ENCODE results near the gene DSTYK. TPM values are rescaled to one million over a fixed set of nuclear protein-coding genes. Genes with fewer than 3 reads are reported as not detected.
"Not testable (repeated sequence)": the region's sequence is repeated elsewhere in the genome, so short reads cannot be mapped to it uniquely, and the experiment has no call there.

The DSTYK gene
- polyA plus RNA-seq, 1 of the 3 experiments (the other 2 are of a cell fraction): 4.4 TPM

DNA sequence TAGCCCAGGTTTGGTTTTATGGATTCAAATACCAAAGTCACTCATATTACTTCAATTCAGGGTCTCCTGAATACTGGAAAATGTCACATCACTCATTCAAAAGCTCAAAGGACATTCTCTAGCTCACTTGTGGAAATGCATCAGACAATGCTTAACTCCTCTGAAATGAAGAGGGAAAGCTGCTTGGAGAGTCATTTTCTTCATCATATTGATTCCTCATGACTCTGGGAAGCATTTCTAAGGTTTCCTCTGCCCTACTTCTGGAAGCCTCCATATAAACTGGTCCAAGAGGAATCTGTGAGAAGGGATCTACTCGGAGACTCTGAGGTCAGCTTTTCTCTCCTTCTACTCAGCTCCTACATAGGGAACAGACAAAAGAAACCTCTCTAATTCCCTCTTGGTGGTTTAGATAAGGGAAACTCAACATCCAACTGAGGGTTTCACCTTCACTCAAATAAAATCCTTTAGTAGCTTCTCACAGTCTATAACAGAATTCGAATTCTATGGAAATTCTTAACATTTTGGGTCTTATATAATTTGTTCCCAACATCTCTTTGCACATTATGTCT, 53.4 kb downstream of the DSTYK start:
- Histone ChIP-seq H4K20me1 (ENCODE audit: insufficient read depth) (no peaks in the 10 kb centered on the region), H3K27me3 (ENCODE audit: insufficient read depth) (no peaks in the 10 kb centered on the region), H3K79me2 (ENCODE audit: insufficient read depth) (no peaks in the 10 kb centered on the region), H3K9ac (no peak overlapping the region), H3K36me3 (replicated peaks in 1 of 2; ENCODE audit: control insufficient read depth in 1 of 2, insufficient read depth in 2 of 2, low read length in 1 of 2) (peaks cover 50 to 72% of the 10 kb centered on the region in 2 experiments), H3K4me2 (no peak overlapping the region), H2AFZ (ENCODE audit: low read depth) (no peak overlapping the region), H3F3A (replicated peaks; ENCODE audit: insufficient read depth) (no peaks in the 10 kb centered on the region), H3K9me3 (0 out of 2 replicates have a peak, but pooled peaks cover 3% of the 10 kb centered on the region), H3K4me3 (ENCODE audit: low read depth in 2 of 2, low read length in 1 of 2) (no peak overlapping the region), H3K27ac (ENCODE audit: low read depth in 2 of 2, low read length in 1 of 2) (no peak overlapping the region), H3K9me2 (no peaks in the 10 kb centered on the region), H3K4me1 (ENCODE audit: control insufficient read depth in 1 of 2, insufficient read depth in 2 of 2, low read depth in 1 of 2, low read length in 1 of 2) (no peaks in the 10 kb centered on the region)
- DNase-seq: no peak
- CTCF ChIA-PET: interaction anchor here (0.9 to 2.2 kb wide), 7 partner anchors 14 to 434 kb away, joined by 3 to 11 read pairs (median 3); no protein-coding TSS in a partner anchor
- no peak for TF ChIP-seq GATA2 (CRISPR knock-in tag; IDR thresholded peaks at IDR 0.05)
- TF ChIP-seq POLR2AphosphoS5 (IDR thresholded peaks at IDR 0.05; ENCODE audit: low read depth, low read length): no peak
- no peak for TF ChIP-seq RXRA (IDR thresholded peaks at IDR 0.05; ENCODE audit: borderline replicate concordance, low read depth)
- no peak for TF ChIP-seq FOXJ3 (CRISPR knock-in tag; IDR thresholded peaks at IDR 0.05)
- TF ChIP-seq RCOR1 (IDR thresholded peaks at IDR 0.05; ENCODE audit: low read length): no peak
- no peak for TF ChIP-seq RFX5 (IDR thresholded peaks at IDR 0.05; ENCODE audit: low read length)
- TF ChIP-seq, protein P1, sequence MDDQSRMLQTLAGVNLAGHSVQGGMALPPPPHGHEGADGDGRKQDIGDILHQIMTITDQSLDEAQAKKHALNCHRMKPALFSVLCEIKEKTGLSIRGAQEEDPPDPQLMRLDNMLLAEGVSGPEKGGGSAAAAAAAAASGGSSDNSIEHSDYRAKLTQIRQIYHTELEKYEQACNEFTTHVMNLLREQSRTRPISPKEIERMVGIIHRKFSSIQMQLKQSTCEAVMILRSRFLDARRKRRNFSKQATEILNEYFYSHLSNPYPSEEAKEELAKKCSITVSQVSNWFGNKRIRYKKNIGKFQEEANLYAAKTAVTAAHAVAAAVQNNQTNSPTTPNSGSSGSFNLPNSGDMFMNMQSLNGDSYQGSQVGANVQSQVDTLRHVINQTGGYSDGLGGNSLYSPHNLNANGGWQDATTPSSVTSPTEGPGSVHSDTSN (IDR thresholded peaks at IDR 0.05): no peak
- TF ChIP-seq MEF2A (IDR thresholded peaks at IDR 0.05; ENCODE audit: borderline replicate concordance, low read depth): no peak
- TF ChIP-seq, protein P2, sequence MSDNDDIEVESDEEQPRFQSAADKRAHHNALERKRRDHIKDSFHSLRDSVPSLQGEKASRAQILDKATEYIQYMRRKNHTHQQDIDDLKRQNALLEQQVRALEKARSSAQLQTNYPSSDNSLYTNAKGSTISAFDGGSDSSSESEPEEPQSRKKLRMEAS (IDR thresholded peaks at IDR 0.05; ENCODE audit: low read depth): no peak
- TF ChIP-seq NRF1 (IDR thresholded peaks at IDR 0.05; ENCODE audit: low read depth, low read length): no peak
- TF ChIP-seq, protein P3, sequence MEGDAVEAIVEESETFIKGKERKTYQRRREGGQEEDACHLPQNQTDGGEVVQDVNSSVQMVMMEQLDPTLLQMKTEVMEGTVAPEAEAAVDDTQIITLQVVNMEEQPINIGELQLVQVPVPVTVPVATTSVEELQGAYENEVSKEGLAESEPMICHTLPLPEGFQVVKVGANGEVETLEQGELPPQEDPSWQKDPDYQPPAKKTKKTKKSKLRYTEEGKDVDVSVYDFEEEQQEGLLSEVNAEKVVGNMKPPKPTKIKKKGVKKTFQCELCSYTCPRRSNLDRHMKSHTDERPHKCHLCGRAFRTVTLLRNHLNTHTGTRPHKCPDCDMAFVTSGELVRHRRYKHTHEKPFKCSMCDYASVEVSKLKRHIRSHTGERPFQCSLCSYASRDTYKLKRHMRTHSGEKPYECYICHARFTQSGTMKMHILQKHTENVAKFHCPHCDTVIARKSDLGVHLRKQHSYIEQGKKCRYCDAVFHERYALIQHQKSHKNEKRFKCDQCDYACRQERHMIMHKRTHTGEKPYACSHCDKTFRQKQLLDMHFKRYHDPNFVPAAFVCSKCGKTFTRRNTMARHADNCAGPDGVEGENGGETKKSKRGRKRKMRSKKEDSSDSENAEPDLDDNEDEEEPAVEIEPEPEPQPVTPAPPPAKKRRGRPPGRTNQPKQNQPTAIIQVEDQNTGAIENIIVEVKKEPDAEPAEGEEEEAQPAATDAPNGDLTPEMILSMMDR (IDR thresholded peaks at IDR 0.05): no peak
- no peak for TF ChIP-seq RAD21 (IDR thresholded peaks at IDR 0.05; ENCODE audit: low read length)
- TF ChIP-seq, protein P4, sequence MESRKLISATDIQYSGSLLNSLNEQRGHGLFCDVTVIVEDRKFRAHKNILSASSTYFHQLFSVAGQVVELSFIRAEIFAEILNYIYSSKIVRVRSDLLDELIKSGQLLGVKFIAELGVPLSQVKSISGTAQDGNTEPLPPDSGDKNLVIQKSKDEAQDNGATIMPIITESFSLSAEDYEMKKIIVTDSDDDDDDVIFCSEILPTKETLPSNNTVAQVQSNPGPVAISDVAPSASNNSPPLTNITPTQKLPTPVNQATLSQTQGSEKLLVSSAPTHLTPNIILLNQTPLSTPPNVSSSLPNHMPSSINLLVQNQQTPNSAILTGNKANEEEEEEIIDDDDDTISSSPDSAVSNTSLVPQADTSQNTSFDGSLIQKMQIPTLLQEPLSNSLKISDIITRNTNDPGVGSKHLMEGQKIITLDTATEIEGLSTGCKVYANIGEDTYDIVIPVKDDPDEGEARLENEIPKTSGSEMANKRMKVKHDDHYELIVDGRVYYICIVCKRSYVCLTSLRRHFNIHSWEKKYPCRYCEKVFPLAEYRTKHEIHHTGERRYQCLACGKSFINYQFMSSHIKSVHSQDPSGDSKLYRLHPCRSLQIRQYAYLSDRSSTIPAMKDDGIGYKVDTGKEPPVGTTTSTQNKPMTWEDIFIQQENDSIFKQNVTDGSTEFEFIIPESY (IDR thresholded peaks at IDR 0.05; ENCODE audit: borderline replicate concordance, low read depth): no peak
- TF ChIP-seq, protein P5, sequence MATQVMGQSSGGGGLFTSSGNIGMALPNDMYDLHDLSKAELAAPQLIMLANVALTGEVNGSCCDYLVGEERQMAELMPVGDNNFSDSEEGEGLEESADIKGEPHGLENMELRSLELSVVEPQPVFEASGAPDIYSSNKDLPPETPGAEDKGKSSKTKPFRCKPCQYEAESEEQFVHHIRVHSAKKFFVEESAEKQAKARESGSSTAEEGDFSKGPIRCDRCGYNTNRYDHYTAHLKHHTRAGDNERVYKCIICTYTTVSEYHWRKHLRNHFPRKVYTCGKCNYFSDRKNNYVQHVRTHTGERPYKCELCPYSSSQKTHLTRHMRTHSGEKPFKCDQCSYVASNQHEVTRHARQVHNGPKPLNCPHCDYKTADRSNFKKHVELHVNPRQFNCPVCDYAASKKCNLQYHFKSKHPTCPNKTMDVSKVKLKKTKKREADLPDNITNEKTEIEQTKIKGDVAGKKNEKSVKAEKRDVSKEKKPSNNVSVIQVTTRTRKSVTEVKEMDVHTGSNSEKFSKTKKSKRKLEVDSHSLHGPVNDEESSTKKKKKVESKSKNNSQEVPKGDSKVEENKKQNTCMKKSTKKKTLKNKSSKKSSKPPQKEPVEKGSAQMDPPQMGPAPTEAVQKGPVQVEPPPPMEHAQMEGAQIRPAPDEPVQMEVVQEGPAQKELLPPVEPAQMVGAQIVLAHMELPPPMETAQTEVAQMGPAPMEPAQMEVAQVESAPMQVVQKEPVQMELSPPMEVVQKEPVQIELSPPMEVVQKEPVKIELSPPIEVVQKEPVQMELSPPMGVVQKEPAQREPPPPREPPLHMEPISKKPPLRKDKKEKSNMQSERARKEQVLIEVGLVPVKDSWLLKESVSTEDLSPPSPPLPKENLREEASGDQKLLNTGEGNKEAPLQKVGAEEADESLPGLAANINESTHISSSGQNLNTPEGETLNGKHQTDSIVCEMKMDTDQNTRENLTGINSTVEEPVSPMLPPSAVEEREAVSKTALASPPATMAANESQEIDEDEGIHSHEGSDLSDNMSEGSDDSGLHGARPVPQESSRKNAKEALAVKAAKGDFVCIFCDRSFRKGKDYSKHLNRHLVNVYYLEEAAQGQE (IDR thresholded peaks at IDR 0.05; ENCODE audit: low read depth, low read length): no peak
- TF ChIP-seq SMC3 (IDR thresholded peaks at IDR 0.05; ENCODE audit: low read depth, low read length): no peak
- TF ChIP-seq YY1 (IDR thresholded peaks at IDR 0.05; ENCODE audit: low read depth): no peak
- POLR2A ChIA-PET: no interaction called here
- WGBS (ENCODE audit: low lambda C conversion rate): 91% methylated on average over 2 of the region's 2 CpGs

DNA sequence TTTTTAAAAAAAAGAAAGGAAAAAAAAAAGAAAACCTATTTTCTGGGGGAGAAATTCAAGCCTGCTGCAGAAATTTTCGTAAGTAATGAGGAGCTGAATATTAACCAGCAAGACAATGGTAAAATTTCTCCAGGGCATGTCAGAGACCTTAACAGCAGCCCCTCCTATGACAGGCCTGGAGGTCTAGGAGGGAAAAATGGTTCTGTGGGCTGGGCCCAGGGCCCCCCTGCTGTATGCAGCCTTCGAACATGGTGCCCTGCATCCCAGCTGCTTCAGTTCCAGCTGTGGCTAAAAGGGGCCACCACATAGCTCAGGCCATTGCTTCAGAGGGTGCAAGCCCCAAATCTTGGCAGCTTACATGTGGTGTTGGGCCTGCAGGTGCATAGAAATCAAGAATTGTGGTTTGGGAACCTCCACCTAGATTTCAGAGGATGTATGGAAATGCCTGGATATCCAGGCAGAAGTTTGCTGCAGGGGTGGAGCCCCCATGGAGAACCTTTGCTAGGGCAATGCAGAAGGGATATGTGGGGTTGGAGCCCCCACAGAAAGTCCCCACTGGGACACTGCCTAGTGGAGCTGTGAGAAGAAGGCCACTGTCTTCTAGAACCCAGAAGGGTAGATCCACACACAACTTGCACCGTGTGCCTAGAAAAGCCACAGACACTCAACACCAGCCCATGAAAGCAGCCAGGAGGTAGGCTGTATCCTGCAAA, 55.7 kb downstream of the DSTYK start:
- WGBS (ENCODE audit: low lambda C conversion rate): 97% methylated on average over 3 of the region's 3 CpGs
- CTCF ChIA-PET: interaction anchor here (0.8 to 1.2 kb wide), 2 partner anchors 15 to 100 kb away, joined by 3 to 8 read pairs; no protein-coding TSS in a partner anchor
- POLR2A ChIA-PET: not testable (repeated sequence)

More for the DNA sequence above, 55.7 kb downstream of the DSTYK start:
- not testable (repeated sequence) for H3K27ac ChIP-seq (ENCODE audit: low read depth in 2 of 2, low read length in 1 of 2); H3F3A ChIP-seq (replicated peaks; ENCODE audit: insufficient read depth); H3K4me2 ChIP-seq; H3K9ac ChIP-seq; H3K4me1 ChIP-seq (ENCODE audit: control insufficient read depth in 1 of 2, insufficient read depth in 2 of 2, low read depth in 1 of 2, low read length in 1 of 2); H3K9me3 ChIP-seq; DNase-seq; H3K79me2 ChIP-seq (ENCODE audit: insufficient read depth); H2AFZ ChIP-seq (ENCODE audit: low read depth); H3K9me2 ChIP-seq; H4K20me1 ChIP-seq (ENCODE audit: insufficient read depth); H3K27me3 ChIP-seq (ENCODE audit: insufficient read depth); H3K4me3 ChIP-seq (ENCODE audit: low read depth in 2 of 2, low read length in 1 of 2)
- peaks cover 44 to 64% of the 10 kb centered on the region in 2 experiments for H3K36me3 ChIP-seq (replicated peaks in 1 of 2; ENCODE audit: control insufficient read depth in 1 of 2, insufficient read depth in 2 of 2, low read length in 1 of 2)

Measured in SK-N-SH (cell line).